HG03442 (cell line): Measurements from ENCODE around the gene KCNG2.

Source experiments
- ATAC-seq: cut with Tn5 transposase; IDR thresholded peaks from one replicate; pipeline ENCODE4 v1.9.1; 2021; ENCODE audit warnings: mild to moderate bottlenecking, moderate library complexity; ENCODE audit not compliant: unreplicated experiment

Gene KCNG2

DNA sequence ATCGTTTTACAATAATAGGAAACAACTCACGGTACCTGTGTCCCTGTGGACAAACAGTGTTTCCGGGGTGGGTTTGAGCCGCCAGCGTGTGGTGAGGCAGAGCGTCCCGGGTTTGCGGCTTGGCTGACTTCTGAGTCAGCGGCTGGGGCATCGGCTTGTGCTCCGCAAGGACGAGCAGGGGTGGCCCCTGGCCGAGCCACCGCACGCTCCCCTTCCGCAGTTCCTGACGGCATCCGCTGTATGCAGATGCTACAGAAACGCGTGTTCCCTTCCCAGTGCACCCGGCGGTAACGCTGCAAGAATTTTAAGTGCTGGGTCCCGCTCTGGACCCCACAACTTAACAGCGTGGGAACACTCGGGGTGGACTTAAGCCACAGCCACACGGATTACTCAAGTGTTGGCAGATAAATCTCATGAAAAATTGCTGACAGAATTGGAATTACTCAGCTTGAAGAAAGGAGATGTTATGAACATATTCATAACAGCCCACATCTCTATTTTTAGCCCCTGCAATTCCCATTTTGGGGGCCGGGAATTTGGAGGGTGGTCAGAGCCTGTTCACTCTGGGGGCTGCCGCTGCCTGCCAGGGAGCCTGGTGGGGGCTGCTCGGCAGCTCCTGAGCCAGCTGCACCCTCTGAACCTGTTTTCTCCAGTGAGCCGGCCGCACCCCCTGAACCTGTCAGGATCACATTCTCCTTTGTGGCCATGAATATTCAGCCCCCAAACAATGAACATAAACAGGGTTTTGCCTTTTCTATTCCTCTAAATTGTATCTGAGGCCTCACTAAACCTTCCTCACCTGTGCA lies 12.6 kb upstream of the KCNG2 start:
- ATAC-seq: peak; percentile 62

DNA sequence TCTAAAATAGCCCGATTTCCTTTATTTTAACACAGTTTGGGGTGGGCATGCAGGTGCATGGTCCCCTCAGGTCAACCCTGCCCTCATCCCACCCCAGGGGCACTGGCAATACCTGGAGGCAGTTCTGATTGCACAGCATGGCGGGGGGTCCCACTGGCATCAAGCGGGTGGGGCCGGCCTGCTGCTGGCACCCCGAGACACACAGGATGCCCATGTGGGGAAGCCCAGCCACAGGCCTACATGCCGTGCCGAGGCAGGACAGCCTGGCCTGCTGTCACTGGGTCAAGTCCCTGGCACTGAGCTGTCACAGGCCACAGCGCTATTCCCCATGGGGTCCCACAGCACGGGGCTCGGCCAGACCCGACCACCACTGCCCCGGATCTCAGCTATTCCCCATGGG lies 11.9 kb upstream of the KCNG2 start:
- ATAC-seq: no peak

DNA sequence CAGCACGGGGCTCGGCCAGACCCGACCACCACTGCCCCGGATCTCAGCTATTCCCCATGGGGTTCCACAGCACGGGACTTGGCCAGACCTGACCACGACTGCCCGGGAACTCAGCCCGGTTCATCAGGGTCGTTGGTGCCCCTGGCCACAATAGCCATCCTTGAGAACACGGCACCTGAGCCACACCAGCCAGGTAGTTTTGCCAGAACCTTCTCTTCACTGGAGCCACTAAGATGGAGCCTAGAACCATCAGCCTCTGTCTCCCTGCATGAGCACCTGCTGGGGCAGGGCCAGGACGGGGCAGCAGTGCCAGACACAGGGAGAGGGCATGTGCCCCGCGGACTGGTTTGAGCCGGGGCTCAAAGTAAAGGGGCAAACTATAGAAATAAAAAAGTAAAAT lies 11.4 kb upstream of the KCNG2 start:
- ATAC-seq: no peak

DNA sequence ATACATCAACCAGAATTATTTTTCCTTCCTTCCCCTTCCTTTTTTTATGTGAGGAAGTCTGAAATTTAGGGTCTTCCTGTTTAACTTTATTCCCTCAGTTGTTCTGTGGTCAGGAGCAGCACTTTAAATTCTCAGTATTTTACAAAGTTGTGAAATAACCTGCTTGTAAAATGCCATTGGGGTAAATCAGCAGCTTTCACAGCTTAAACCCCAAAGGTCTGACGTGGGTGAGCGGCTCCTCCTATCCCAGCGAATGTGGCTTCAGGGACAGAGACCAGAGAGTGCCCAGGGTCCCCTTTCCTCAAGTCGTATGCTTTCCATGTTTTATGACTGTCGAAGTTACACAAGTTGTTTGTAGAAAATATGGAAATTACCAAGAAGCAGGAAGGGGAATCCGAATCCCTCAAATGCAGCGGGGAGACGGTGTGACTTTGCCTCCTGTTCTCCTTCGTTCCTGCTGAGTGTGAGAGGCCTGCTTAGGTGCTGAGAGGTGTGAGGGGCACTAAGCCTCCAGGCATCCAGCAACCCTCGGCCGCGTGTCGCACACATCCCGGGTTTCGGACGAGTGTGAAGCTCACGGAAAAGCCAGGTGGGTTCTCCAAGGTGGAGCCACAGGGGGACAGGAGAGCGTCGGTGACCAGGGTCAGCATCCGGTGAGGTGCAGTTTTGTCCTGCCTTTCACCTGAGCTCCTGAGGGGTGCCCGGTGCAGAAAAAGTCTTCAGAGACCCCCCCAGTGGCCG lies 10.8 kb upstream of the KCNG2 start:
- ATAC-seq: no peak

DNA sequence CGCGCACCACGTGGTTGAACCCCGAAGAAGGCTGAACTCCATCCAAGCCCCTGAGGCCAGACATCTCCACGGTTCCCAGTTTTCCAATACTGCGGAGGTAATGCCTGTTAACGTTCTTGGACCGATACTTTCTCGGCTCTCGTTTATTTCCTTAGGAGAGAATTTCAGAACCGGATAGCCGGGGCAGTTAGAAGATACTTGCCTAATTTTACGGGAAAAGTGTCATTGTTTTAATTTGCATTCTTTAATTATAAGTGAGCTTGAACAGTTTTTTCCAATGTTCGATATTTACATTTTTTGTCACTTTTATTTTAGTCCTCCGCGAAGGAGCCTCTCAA lies 10.2 kb upstream of the KCNG2 start:
- ATAC-seq: no peak

DNA sequence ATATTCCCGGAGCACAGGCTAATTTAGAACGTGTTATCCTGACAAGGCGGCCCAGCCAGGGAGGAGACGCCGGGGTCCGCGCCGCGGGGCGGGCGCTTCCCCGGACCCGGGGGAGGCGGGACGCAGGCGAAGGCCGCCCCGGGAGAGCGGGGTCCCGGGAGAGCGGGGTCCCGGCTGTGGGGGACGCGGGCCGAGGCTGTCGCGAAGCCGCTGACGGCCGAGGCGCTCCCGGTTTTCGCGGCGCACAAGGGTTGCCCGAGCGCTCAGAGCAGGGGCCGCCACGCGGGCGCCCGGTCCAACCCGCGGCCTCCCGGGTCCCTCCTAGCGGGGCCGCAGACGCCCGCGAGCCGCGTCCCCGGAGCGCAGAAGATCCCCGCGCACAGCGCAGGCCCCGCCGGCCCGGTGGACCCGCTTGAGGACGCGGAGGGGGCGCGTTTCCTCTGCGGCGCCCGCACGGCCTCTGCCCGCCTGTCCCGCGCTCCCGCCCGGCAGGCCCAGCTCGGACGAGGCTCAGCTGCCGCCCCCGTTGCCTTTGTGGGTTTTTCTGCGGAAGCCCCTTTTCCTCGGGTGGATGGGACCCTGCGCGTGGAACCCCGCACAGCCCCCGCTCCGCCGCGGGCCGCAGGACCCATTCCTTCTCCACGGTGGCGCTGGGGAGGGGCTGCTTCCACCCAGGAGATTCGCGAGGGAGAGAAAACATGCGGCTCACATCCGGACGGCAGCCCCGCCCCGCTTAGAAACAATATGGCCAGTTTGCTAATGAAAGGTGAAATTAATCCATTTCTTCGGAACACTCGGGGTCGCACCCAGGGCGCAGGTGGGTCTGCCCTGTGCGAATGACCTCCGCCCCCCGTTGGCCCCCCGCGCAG lies 9.6 kb upstream of the KCNG2 start:
- no peak for ATAC-seq

DNA sequence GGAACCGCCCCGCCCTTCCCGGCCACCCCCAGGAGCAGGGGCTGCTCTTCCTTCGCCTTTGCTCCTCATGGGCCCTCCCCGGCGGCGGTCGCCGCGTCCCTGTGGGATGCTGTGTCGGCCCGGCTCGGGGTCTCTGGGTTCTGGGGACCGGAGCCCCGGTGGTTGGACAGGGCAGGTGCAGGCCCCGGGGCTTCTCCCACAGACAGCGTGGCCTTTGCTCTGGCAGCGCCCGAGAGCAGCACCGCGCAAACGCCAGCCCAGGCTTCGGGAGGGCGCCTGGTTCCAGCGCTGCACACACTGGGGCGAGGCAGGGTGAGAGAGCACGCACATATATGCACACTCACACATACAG lies 9.0 kb upstream of the KCNG2 start:
- ATAC-seq: no peak

DNA sequence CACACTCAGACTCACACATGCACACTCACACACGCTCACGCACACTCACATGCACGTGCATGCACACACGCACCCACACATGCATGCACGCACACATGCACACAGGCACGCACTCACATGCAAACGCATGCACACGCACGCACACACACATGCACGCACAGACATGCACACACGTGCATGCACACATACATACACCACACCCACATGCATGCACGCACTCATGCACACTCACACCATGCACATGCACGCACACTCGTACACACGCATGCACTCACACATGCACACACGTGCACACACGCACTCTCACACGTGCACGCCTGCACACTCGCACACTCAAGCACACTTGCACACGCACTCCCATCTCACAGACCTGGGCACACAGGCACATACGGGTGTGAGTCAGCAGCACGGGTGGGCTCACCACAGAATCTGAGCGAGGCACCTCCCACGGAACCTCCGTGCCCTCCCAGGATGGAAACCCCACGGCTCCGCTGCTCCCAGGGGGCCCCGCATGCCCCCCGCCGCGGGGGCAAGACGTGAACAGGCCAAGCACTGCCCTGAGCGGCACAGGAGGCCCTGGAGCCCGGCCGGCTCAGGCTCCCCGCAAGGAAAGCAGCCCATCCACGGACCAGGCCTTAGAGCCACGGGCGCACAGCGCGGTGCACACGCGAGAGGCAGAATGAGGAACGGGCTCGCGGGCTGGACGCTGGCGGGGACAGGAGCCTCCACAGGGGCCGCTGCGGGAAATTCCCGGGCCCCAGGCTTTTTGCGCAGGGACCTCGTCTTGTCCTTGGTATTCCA lies 8.4 kb upstream of the KCNG2 start:
- ATAC-seq: no peak

DNA sequence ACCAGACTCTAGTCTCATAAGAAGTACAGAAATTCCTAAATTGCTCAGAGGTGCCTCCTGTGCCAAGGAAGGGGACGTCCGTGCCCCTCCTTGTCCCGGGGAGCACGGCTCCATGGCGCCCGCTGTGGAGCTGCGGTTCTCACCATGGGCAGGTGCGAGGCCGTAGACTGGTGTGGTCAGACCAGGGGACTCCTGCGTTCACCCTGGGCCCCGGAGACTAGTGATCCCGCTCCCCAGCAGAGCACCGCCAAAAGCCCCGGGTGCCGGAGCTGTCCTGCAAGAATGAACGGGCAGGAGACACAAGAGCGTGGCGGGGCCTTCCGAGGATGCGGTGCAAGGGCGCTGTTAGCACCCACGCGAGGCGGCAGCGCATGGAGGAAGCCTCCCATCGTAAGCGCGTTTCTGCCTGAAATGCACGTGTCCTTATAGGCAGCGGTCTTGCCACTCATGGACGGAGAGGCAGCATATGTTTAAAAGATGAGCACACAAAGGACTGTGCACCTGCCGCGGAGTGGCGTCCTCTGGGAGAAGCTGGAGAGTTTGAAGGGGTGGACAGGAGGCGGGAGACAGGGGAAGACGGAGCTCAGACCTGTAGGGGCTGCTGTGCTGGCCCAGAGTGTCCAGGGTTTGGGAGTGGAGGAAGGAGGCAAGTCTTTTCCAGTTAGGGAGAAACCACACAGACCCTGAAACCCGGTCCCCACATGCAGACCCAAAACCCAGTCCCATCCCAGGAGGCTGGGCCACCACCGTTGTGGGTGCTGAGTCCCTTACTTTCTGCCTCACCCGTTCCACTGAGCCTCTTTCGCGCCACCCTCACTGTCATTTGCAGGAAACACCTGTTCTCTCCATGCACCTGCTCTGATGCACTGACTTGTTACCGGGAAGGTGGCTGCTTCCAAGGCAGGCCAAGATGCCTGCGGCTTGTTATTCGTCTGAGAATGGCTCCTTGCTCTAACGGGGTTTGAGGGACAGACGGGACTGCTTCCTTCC lies 7.5 kb upstream of the KCNG2 start:
- no peak for ATAC-seq

DNA sequence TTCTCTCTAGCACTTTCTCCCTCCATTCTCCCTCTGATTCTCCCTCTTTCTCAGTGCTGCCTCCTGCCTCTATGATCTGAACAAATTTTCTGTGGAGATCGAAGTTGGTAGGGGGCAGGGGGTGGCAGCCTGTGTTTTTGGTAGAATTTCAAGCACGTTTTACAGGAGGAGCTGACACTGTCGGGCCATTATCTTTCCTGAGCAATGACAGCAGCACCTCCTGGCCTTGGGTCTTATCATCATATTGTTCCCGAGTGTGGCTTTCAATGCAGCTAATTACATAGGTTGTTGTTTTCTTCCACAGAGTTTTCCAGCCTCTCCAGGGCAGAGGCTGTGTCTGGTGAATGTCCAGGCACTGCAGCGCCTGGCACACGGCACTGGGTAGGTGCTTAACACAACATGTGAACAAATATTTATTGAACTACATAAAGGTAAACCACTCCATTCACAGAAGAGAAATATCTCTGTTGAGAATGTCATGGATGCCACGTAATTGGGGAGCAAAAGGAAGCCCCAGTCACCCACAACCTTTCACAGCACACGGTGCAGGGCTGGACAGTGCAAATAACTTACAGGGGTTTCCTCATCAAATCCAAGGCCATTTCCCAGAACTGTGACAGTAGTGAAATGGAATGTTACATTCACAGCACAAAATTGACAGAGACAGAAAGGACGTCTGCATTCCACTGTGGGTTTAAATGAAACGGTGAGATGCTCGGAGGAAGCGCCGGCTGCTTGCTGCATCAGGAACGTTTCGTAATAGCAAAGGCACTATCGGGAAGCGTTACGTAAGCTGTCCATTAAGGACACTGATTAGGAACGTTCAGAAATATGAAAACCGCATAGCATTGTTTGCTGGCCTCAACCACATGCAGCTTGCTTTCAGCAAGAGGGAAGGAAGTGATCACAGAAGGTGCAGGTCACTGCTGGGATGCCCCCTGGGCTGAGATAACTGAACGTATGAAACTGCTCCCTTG lies 6.5 kb upstream of the KCNG2 start:
- no peak for ATAC-seq

DNA sequence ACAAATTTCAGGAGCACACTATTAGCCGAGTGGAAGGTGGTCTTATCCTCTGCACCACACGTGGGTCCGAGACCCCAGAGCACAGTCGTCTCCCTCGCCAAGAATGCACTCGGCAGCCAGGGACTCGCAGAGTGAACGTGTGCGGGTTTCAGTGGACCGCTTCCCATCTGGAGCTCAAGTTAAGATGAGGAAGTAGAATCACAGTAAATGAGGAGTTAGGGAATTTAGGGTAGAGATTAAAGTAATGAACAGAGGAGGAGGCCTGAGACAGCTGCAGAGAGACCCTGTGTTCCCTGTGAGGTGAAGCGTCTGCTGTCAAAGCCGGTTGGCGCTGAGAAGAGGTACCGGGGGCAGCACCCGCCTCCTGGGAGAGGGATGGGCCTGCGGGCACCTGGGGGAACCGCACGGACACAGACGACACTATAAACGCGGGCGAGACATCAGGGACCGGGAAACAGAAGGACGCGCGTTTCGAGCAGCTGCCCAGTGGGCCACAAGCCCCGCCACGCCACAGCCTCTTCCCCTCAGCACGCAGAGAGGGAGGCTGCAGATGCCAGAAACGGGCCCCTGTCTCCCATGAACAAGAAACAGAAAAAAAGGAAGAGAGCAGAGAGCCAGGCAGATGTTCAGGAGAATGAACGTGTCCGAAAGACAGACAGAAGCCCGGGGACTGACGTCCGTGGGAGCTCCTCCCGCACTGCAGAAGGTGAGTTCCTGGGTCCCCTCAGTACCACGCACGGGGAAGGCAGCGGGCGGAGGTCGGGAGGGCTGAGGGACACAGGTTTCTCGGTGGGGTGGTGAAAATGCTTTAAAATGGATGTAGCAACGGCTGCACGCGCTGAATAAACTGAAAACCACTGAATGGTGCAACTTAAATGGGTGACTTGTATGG lies 5.4 kb upstream of the KCNG2 start:
- no peak for ATAC-seq

DNA sequence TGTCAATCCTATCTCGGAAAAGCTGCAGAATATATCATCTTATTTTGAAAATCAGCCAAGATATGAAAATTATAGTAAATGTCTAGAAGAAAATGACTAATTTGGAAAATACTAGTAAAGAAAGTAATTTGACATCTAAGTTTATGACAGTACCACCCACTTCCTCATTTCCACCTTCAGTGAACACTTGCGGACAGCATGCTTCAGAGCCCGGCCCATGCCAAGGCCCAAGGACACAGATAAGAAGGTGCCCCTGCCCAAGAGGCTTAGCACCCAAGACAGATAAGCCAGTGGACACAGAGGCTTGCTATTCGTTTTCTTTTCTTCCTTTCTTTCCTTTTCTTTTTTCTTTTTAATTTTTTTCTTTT lies 4.8 kb upstream of the KCNG2 start:
- no peak for ATAC-seq

DNA sequence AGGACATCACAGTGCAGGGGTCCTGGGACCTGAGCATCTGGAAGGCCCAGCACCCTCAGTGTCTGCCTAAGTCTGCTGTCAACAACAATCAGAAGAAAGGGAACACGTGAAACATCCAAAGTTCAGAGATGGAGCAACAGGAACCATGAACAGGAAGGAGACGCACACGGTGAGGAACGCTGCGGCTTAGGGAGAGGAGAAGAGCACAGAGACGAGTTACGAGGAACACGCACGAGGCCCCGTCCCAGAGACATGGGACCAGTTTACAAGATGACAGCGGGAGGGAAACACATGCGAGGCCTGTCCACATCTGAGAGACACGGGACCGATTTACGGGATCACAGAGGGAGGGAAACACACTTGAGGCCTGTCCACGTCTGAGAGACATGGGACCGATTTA lies 2.9 kb upstream of the KCNG2 start:
- no peak for ATAC-seq

DNA sequence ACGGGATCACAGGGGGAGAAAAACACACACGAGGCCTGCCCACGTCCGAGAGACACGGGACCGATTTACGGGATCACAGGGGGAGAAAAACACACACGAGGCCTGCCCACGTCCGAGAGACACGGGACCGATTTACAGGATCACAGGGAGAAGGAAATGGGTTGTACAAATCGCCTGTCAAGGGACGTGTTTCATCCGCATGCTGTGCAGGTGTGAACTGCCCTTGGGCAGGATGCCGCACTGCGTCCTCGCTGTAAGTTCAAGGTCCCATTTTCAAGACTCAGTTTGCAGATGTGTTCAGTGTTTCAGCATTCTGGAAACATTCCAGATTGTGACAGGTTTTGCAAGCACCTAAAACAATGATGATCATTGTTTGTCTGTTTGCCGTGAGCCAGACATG lies 2.3 kb upstream of the KCNG2 start:
- ATAC-seq: no peak

DNA sequence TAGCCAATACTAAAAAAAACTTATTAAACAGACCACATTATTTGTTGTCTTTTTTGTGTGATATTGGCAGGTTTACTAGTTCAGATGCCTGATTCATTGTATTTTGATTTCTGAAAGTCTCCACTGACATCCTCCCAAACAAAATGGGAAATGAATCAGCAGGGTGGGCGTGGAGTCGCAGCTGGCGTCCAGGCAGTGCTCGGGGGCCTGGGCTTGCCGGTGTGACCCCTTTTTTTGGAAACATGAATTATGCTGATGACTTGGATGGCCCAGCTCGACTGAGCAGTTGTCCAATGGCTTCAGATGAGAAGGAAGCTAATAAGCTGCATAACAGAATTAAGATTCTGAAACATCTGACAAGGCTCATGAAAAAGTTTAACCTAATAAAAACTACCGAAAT lies 1.7 kb upstream of the KCNG2 start:
- ATAC-seq: no peak

DNA sequence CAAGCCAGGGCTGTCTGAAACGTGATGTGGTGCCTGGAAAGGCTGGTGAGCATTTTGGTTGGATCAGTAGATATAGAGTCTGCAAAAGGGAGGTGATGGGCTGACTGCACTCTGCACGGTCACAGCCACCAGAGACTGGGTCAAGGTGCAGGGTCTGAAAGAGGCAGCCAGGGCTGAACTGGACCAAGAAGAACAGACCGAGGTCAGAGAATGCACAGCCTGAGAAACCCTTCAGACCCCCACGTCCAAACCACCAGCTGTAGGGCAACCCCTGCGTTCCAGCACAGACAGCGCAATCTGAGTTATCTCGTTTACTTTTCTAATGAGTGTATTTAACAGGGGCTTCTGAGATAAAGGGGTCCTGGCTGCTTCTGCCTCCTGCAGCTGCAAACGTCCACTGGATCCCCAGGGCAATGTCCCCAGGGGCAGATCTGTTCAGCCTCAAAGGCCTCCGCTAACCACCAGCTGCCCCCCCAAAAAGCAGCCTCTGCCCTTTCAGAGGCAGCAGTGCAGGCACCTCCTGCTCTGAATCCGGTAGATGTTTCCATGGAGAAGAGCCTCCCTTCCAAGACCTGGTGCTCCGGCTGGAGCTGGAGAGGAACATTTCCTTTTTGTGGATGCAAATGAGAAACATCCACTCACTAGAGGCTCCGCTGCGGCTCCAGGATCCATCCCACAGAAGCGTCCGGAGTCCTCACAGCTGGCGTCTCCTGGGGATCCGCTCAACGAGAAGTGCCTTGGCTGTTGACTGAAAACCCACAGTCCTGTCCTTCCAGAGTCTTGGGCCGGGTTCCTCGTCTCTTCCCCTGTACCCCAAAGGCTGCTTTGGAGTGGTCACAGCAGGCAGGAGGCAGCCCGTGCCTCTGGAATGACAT lies 970 bp upstream of the KCNG2 start:
- no peak for ATAC-seq
